Measurements from ENCODE around the gene FGF5. TPM values are rescaled to one million over a fixed set of nuclear protein-coding genes. Genes with fewer than 3 reads are reported as not detected.

FGF5 gene
- total and polyA plus RNA-seq, 2 of the 13 experiments (the other 11 are each of a cell fraction or from before 2014, with no cell fraction given) = not detected

- Histone ChIP-seq H3K4me1 (ENCODE audit: insufficient read depth, low read length) (no peaks in the 10 kb centered on the region), H4K20me1 (ENCODE audit: insufficient read depth, low read length) (no peaks in the 10 kb centered on the region), H3K4me3 (replicated peaks in 1 of 3; ENCODE audit: insufficient read depth in 1 of 3, low read depth in 2 of 3, low read length in 3 of 3) (no peak overlapping the region), H3K27me3 (ENCODE audit: control insufficient read depth in 1 of 2, insufficient read depth in 2 of 2, low read length in 2 of 2) (no peaks in the 10 kb centered on the region), H3K9me3 (ENCODE audit: low read length) (no peaks in the 10 kb centered on the region), H3K9ac (ENCODE audit: insufficient read depth, low read depth, low read length) (no peak overlapping the region), H3K79me2 (ENCODE audit: insufficient read depth, low read length) (no peaks in the 10 kb centered on the region), H3K4me2 (ENCODE audit: low read depth, low read length) (no peak overlapping the region), H2AFZ (ENCODE audit: low read length) (no peak overlapping the region), H3K36me3 (replicated peaks in 1 of 2; ENCODE audit: control insufficient read depth in 1 of 2, insufficient read depth in 2 of 2, low read length in 2 of 2) (no peaks in the 10 kb centered on the region), H3K27ac (ENCODE audit: extremely low read length, insufficient read depth, low read length) (no peak overlapping the region)
- WGBS (ENCODE audit: low lambda C conversion rate) = 45% methylated on average over 4 of the region's 26 CpGs
- no peak for DNase-seq (ENCODE audit: low spot score)
- TF ChIP-seq ZNF276 (CRISPR knock-in tag; IDR thresholded peaks at IDR 0.05; ENCODE audit: low read depth) = no peak
- TF ChIP-seq ZNF292 (CRISPR knock-in tag; IDR thresholded peaks at IDR 0.05; ENCODE audit: borderline replicate concordance, low read depth) = no peak
- no peak for FAIRE-seq
- intact Hi-C loops (cut with micrococcal nuclease; ENCODE audit: unreplicated experiment) (no loop called here), in situ Hi-C loops (cut with HindIII; ENCODE audit: extremely low pct_ligation_motif_present, low pct_unique_long_range_greater_than_20kb) (no loop called here)
- no peak for ATAC-seq
- no TSS peak for BruUV-seq (replicated peaks)
- ChIA-PET CTCF (ENCODE audit: low intra/inter-chr PET ratio, low total read pairs) (no interaction called here), POLR2A (no interaction called here)
These were observed 36.3 kb downstream of the FGF5 start for GRCh38 chr4:80302616-80303223.

GRCh38 chr4:80305466-80305865 lies 39.0 kb downstream of the FGF5 start:
- ChIA-PET CTCF (ENCODE audit: low intra/inter-chr PET ratio, low total read pairs) (no interaction called here), POLR2A (no interaction called here)
- H4K20me1 ChIP-seq (ENCODE audit: insufficient read depth, low read length) = no peaks in the 10 kb centered on the region
- BruUV-seq (replicated peaks) = no TSS peak
- intact Hi-C loops (cut with micrococcal nuclease; ENCODE audit: unreplicated experiment) (no loop called here), in situ Hi-C loops (cut with HindIII; ENCODE audit: extremely low pct_ligation_motif_present, low pct_unique_long_range_greater_than_20kb) (no loop called here)
- no peaks in the 10 kb centered on the region; a peak in 1 of 5 replicates for H3K27me3 ChIP-seq (ENCODE audit: control insufficient read depth in 1 of 2, insufficient read depth in 2 of 2, low read length in 2 of 2)
- 14% methylated on average over 3 of the region's 3 CpGs for WGBS (ENCODE audit: low lambda C conversion rate)
- no peaks in the 10 kb centered on the region for H3K4me1 ChIP-seq (ENCODE audit: insufficient read depth, low read length)
- H3K79me2 ChIP-seq (ENCODE audit: insufficient read depth, low read length) = no peaks in the 10 kb centered on the region
- H3K4me3 ChIP-seq (replicated peaks in 1 of 3; ENCODE audit: insufficient read depth in 1 of 3, low read depth in 2 of 3, low read length in 3 of 3) = no peak overlapping the region
- no peak overlapping the region for H3K9ac ChIP-seq (ENCODE audit: insufficient read depth, low read depth, low read length)
- TF ChIP-seq LRRFIP1 (CRISPR knock-in tag; conservative IDR thresholded peaks at IDR 0.05) (no peak), EEA1 (CRISPR knock-in tag; IDR thresholded peaks at IDR 0.05; ENCODE audit: borderline replicate concordance) (no peak), SRF (IDR thresholded peaks at IDR 0.05; ENCODE audit: low read depth, low read length) (no peak), JUNB (CRISPR knock-in tag; IDR thresholded peaks at IDR 0.05; ENCODE audit: borderline replicate concordance) (no peak), ZFP36 (IDR thresholded peaks at IDR 0.05; ENCODE audit: borderline replicate concordance, low read depth, low read length, partially characterized antibody) (no peak), ZBTB2 (CRISPR knock-in tag; IDR thresholded peaks at IDR 0.05; ENCODE audit: low read depth) (no peak), CHD2 (IDR thresholded peaks at IDR 0.05; ENCODE audit: low read depth, low read length) (no peak), ZNF562 (CRISPR knock-in tag; IDR thresholded peaks at IDR 0.05; ENCODE audit: borderline replicate concordance) (no peak)
- ATAC-seq (no peak), DNase-seq (ENCODE audit: low spot score) (no peak), FAIRE-seq (no peak)
- no peak overlapping the region for H3K27ac ChIP-seq (ENCODE audit: extremely low read length, insufficient read depth, low read length)
- no peak overlapping the region for H2AFZ ChIP-seq (ENCODE audit: low read length)
- H3K9me3 ChIP-seq (ENCODE audit: low read length) = no peaks in the 10 kb centered on the region
- H3K36me3 ChIP-seq (replicated peaks in 1 of 2; ENCODE audit: control insufficient read depth in 1 of 2, insufficient read depth in 2 of 2, low read length in 2 of 2) = no peaks in the 10 kb centered on the region
- H3K4me2 ChIP-seq (ENCODE audit: low read depth, low read length) = no peak overlapping the region
